ENCODE measurements around the gene SLC9A2.

Gene SLC9A2

GRCh38 chr2:102619414-102620319, at the start of gene SLC9A2:
Gene SLC9A2, plus strand, starts transcription at chr2:102619553. Its CDS starts 296 bp downstream, at chr2:102619849.
- no peak for FAIRE-seq

- FAIRE-seq, result peak; percentile 99
Observed at GRCh38 chr2:102575888-102576287, 43.5 kb upstream of the SLC9A2 start.

- no peak for FAIRE-seq
Observed at GRCh38 chr2:102578376-102578775, 41.0 kb upstream of the SLC9A2 start.

GRCh38 chr2:102581911-102582310, 37.4 kb upstream of the SLC9A2 start:
- FAIRE-seq, result no peak

GRCh38 chr2:102582845-102583244, 36.5 kb upstream of the SLC9A2 start:
- FAIRE-seq, result no peak

GRCh38 chr2:102585847-102586404, 33.4 kb upstream of the SLC9A2 start:
- FAIRE-seq, result no peak

- FAIRE-seq, result no peak
Observed at GRCh38 chr2:102588213-102588939, 31.0 kb upstream of the SLC9A2 start.

GRCh38 chr2:102589444-102589843, 29.9 kb upstream of the SLC9A2 start:
- no peak for FAIRE-seq

GRCh38 chr2:102591491-102592045, 27.8 kb upstream of the SLC9A2 start:
- FAIRE-seq, result no peak

- no peak for FAIRE-seq
Observed at GRCh38 chr2:102592601-102593000, 26.8 kb upstream of the SLC9A2 start.

GRCh38 chr2:102593516-102593915, 25.8 kb upstream of the SLC9A2 start:
- no peak for FAIRE-seq

- no peak for FAIRE-seq
Observed at GRCh38 chr2:102594445-102595016, 24.8 kb upstream of the SLC9A2 start.

GRCh38 chr2:102597788-102598187, 21.6 kb upstream of the SLC9A2 start:
- no peak for FAIRE-seq

GRCh38 chr2:102599486-102599885, 19.9 kb upstream of the SLC9A2 start:
- FAIRE-seq, result no peak

- no peak for FAIRE-seq
Observed at GRCh38 chr2:102601730-102602129, 17.6 kb upstream of the SLC9A2 start.

- no peak for FAIRE-seq
Observed at GRCh38 chr2:102603904-102604303, 15.4 kb upstream of the SLC9A2 start.

- FAIRE-seq, result no peak
Observed at GRCh38 chr2:102604769-102605168, 14.6 kb upstream of the SLC9A2 start.

GRCh38 chr2:102606353-102606752, 13.0 kb upstream of the SLC9A2 start:
- no peak for FAIRE-seq

- FAIRE-seq, result no peak
Observed at GRCh38 chr2:102615620-102616436, 3.5 kb upstream of the SLC9A2 start.

- no peak for FAIRE-seq
Observed at GRCh38 chr2:102618452-102619413, 620 bp upstream of the SLC9A2 start.

GRCh38 chr2:102620332-102620731, 979 bp downstream of the SLC9A2 start:
- FAIRE-seq, result no peak

Measured in colon (tissue), 2 donors.